Measurements from ENCODE around the gene TCF12. TPM values are rescaled to one million over a fixed set of nuclear protein-coding genes. Genes with fewer than 3 reads are reported as not detected.

TCF12 gene
- total RNA-seq, 1 donor from 2014 or later, result 138 TPM

DNA sequence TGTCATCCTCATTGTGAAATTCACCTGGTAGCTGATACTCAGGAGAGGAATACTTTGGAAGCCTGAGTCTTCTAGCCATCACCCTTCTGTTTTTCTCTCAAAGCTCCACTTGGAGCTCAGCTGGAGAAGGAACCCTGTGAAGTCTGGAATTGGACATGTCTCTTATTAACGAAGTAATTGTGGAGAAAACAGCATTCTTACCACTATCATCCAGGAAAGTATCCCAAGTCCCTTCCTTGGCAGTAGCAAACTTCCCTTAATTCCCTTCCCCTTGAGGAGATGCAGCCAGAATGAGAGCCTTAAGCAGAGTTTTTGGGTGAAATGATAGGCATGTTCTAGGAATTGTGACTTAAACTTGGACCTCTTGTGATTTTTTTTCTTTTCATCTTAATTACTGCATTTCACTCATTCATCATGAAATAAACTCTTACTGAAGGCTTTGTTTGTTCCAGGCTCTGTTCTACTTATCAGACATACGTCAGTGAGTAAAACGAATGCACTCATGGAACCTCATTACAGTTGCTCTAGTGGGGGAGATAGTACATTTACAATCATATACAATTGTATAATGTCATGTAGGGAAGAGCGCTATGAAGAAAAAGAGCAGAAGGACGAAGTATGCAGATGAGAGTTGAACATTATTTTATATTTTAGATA, 30.5 kb upstream of the TCF12 start:
- H3K4me1 ChIP-seq, result peaks cover 18% of the 10 kb centered on the region
- DNase-seq (ENCODE audit: extremely low spot score in 2 of 2), result no peak
- no peaks in the 10 kb centered on the region for H3K27me3 ChIP-seq
- no peaks in the 10 kb centered on the region for H3K36me3 ChIP-seq
- peak overlapping the region; percentile 61 to 75 for H3K4me3 ChIP-seq
- H3K9me3 ChIP-seq, result no peaks in the 10 kb centered on the region
- H3K27ac ChIP-seq, result peak overlapping the region; percentile 93
- no peak for TF ChIP-seq POLR2AphosphoS5 (IDR thresholded peaks at IDR 0.05; ENCODE audit: insufficient read depth in 1 of 2, low read depth in 1 of 2)
- TF ChIP-seq POLR2A (IDR thresholded peaks at IDR 0.05), result no peak
- TF ChIP-seq, protein P1, sequence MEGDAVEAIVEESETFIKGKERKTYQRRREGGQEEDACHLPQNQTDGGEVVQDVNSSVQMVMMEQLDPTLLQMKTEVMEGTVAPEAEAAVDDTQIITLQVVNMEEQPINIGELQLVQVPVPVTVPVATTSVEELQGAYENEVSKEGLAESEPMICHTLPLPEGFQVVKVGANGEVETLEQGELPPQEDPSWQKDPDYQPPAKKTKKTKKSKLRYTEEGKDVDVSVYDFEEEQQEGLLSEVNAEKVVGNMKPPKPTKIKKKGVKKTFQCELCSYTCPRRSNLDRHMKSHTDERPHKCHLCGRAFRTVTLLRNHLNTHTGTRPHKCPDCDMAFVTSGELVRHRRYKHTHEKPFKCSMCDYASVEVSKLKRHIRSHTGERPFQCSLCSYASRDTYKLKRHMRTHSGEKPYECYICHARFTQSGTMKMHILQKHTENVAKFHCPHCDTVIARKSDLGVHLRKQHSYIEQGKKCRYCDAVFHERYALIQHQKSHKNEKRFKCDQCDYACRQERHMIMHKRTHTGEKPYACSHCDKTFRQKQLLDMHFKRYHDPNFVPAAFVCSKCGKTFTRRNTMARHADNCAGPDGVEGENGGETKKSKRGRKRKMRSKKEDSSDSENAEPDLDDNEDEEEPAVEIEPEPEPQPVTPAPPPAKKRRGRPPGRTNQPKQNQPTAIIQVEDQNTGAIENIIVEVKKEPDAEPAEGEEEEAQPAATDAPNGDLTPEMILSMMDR (IDR thresholded peaks at IDR 0.05), result no peak
- intact Hi-C loops (cut with DNase I), result loop anchor here (1.0 kb wide), 1 partner anchor 30 kb away; the partner anchor contains the start of gene TCF12

DNA sequence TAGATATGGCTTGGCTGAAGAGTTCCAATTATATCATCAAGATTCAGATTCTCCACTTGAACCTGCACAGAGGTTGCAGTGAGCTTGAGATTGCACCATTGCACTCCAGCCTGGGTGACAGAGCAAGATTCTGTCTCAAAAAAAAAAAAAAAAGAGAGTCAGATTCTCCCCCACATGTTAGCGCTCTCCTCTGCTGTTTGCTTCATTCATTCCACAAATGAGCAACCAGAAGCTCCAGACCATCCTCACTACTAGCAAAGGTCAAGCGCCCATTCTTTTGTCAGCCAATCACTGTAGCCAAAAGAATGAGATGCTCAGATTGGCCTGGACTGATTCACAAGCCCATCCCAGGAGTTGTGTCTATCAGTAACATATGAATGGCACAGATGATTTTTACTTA, 28.4 kb upstream of the TCF12 start:
- intact Hi-C loops (cut with DNase I), result no loop called here
- Histone ChIP-seq H3K36me3 (no peaks in the 10 kb centered on the region), H3K27ac (no peak overlapping the region), H3K9me3 (no peaks in the 10 kb centered on the region), H3K4me1 (peaks cover 18% of the 10 kb centered on the region), H3K27me3 (no peaks in the 10 kb centered on the region), H3K4me3 (no peak overlapping the region)
- DNase-seq (ENCODE audit: extremely low spot score in 2 of 2), result no peak
- TF ChIP-seq POLR2AphosphoS5 (IDR thresholded peaks at IDR 0.05; ENCODE audit: insufficient read depth in 1 of 2, low read depth in 1 of 2) (no peak), POLR2A (IDR thresholded peaks at IDR 0.05) (no peak)
- TF ChIP-seq, protein P1 (IDR thresholded peaks at IDR 0.05), result no peak

DNA sequence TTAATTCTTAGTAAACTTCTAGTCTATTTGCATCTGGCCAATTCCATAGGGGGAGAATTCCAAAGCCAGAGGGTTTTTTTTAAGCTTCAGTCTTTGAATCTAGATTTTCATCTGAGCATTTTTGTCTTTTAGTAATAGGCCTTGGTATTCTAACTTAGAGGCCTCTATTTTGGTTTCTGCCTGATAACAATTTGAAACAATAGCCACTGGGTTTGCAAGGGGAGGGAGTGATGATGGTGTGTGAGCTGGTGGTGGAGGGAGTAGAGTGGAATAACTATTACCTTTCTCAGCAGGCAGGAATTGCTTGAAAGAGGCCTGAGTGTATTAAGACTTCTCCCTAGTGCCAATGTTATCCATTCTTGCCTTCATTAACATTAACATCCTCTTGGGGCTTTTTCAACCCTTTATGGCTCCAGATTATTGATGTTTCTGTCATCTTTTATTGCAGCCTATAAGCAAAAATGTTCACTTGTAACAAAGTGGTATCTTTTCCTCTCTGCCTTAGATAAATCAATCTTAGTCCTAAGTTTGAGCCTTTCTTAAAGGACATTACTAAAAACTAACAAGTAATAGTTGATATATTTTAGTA, 26.5 kb upstream of the TCF12 start:
- H3K4me1 ChIP-seq, result peaks cover 9% of the 10 kb centered on the region
- TF ChIP-seq, protein P1 (IDR thresholded peaks at IDR 0.05), result no peak
- TF ChIP-seq POLR2A (IDR thresholded peaks at IDR 0.05) (no peak), POLR2AphosphoS5 (IDR thresholded peaks at IDR 0.05; ENCODE audit: insufficient read depth in 1 of 2, low read depth in 1 of 2) (no peak)
- H3K27me3 ChIP-seq, result no peaks in the 10 kb centered on the region
- intact Hi-C loops (cut with DNase I), result no loop called here
- H3K36me3 ChIP-seq, result no peaks in the 10 kb centered on the region
- no peak overlapping the region for H3K27ac ChIP-seq
- no peak for DNase-seq (ENCODE audit: extremely low spot score in 2 of 2)
- H3K9me3 ChIP-seq, result no peaks in the 10 kb centered on the region
- H3K4me3 ChIP-seq, result no peak overlapping the region

- H3K4me1 ChIP-seq, result peaks cover 6% of the 10 kb centered on the region
- no peak overlapping the region for H3K4me3 ChIP-seq
- no peaks in the 10 kb centered on the region for H3K36me3 ChIP-seq
- TF ChIP-seq, protein P1 (IDR thresholded peaks at IDR 0.05), result no peak
- TF ChIP-seq POLR2AphosphoS5 (IDR thresholded peaks at IDR 0.05; ENCODE audit: insufficient read depth in 1 of 2, low read depth in 1 of 2) (no peak), POLR2A (IDR thresholded peaks at IDR 0.05) (no peak)
- H3K27ac ChIP-seq, result no peak overlapping the region
- intact Hi-C loops (cut with DNase I), result no loop called here
- no peaks in the 10 kb centered on the region for H3K27me3 ChIP-seq
- no peak for DNase-seq (ENCODE audit: extremely low spot score in 2 of 2)
- no peaks in the 10 kb centered on the region for H3K9me3 ChIP-seq
Observed at GRCh38 chr15:56892659-56893363, 25.6 kb upstream of the TCF12 start.

DNA sequence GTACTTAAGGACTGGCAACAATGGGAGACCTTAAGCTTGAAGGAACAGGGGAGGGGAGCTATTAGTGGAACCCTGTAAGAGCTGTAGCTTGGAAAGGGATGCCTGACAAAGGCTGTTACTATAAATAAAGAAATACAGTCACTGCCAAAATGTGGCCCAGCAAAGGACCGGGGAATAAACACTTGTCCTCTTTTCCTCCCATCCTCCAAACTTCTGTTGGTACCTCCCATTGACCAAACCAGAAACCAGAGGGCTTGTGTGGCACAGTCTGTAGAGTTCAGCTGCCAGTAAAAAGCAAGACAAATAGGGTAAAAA, 25.1 kb upstream of the TCF12 start:
- no peak for DNase-seq (ENCODE audit: extremely low spot score in 2 of 2)
- TF ChIP-seq POLR2A (IDR thresholded peaks at IDR 0.05), result no peak
- no peak for TF ChIP-seq POLR2AphosphoS5 (IDR thresholded peaks at IDR 0.05; ENCODE audit: insufficient read depth in 1 of 2, low read depth in 1 of 2)
- TF ChIP-seq, protein P1 (IDR thresholded peaks at IDR 0.05), result no peak
- no peak overlapping the region for H3K4me3 ChIP-seq
- intact Hi-C loops (cut with DNase I), result no loop called here
- H3K27me3 ChIP-seq, result no peaks in the 10 kb centered on the region
- no peaks in the 10 kb centered on the region for H3K36me3 ChIP-seq
- peaks cover 1% of the 10 kb centered on the region for H3K4me1 ChIP-seq
- H3K9me3 ChIP-seq, result no peaks in the 10 kb centered on the region
- no peak overlapping the region for H3K27ac ChIP-seq
